Mucosa of rectum (tissue), 2 donors: Measurements from ENCODE around the gene ST8SIA4.
"Not testable (repeated sequence)": the region's sequence is repeated elsewhere in the genome, so short reads cannot be mapped to it uniquely, and the experiment has no call there.

Experiments used
- H3K27ac ChIP-seq, 2 donors: one replicate each; pipeline ENCODE4 v1.7.0; 2013; ENCODE audit warnings: inconsistent platforms in 2 of 2, low read depth in 2 of 2, low read length in 2 of 2
- H3K27me3 ChIP-seq, 2 donors: one replicate each; pipeline ENCODE4 v1.7.0; 2013; ENCODE audit warnings: low read length in 2 of 2; ENCODE audit not compliant: control insufficient read depth in 2 of 2, insufficient read depth in 2 of 2
- H3K36me3 ChIP-seq, 2 donors: one replicate each; pipeline ENCODE4 v1.7.0; 2013; ENCODE audit warnings: low read length in 2 of 2; ENCODE audit not compliant: control insufficient read depth in 2 of 2, insufficient read depth in 2 of 2
- H3K4me1 ChIP-seq, 2 donors: one replicate each; pipeline ENCODE4 v1.7.0; 2013; ENCODE audit warnings: low read length in 2 of 2, mild to moderate bottlenecking in 1 of 2; ENCODE audit not compliant: control insufficient read depth in 2 of 2, insufficient read depth in 2 of 2
- H3K4me3 ChIP-seq, 2 donors: one replicate each; pipeline ENCODE4 v1.7.0; 2013; ENCODE audit warnings: low read length in 2 of 2
- H3K9ac ChIP-seq, 2 donors: one replicate each; pipeline ENCODE4 v1.7.0; 2013; ENCODE audit warnings: low read length in 2 of 2, low read depth in 1 of 2, mild to moderate bottlenecking in 1 of 2
- H3K9me3 ChIP-seq, 2 donors: one replicate each; pipeline ENCODE4 v1.7.0; 2013; ENCODE audit warnings: low read length in 2 of 2; ENCODE audit not compliant: control insufficient read depth in 2 of 2
- donor health status: healthy.
- donor health status: Normal muscosa, but diverticular disease.

ST8SIA4 gene

DNA sequence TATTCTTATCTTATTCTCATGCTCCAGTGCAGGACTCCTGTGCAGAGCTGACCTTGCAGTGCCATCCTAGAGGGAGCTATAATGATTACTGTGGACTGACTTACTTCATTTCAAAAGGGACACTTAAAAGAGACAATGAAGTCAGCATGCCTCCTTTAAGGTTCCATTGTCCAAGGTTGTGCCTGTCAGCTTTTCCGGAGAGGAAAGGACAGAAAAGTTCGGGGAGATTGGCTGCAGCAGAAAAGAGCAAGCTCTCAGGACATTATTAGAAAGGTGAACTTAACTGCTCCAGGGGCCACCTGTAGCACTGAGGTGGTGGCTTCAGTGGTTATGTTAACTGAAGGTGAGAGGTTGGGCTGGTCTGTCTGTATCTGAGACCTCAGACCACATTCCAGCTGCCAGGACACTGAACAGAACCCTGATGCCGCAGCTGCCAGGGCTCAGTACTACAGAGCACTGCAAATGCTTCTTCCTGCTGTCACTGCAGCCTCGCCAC lies 112.9 kb downstream of the ST8SIA4 start:
- Histone ChIP-seq H3K27me3 (no peaks in the 10 kb centered on the region), H3K36me3 (no peaks in the 10 kb centered on the region), H3K27ac (no peak overlapping the region), H3K9ac (no peak overlapping the region), H3K4me1 (no peaks in the 10 kb centered on the region), H3K4me3 (no peak overlapping the region), H3K9me3 (no peaks in the 10 kb centered on the region)

DNA sequence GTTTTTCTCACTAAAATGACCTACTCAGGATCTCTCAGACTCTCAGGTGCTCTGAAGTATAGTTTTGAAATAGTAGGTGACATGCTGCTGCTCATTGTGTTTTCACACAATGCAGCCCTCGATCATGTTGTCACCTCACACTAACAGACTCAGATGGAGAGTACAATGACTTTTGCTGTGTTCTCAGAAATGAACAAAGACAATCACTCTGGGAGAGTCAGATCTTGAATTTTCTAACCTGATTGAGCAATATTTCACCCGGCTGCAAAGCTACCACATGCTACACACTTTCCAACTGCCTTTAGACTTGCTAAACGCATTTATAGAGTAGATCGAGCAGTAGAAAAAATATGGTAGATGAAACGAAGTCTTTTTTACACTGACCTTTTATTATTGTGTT lies 113.4 kb downstream of the ST8SIA4 start:
- no peak overlapping the region for H3K9ac ChIP-seq
- no peaks in the 10 kb centered on the region for H3K4me1 ChIP-seq
- no peaks in the 10 kb centered on the region for H3K9me3 ChIP-seq
- no peaks in the 10 kb centered on the region for H3K27me3 ChIP-seq
- H3K27ac ChIP-seq: no peak overlapping the region
- no peak overlapping the region for H3K4me3 ChIP-seq
- H3K36me3 ChIP-seq: no peaks in the 10 kb centered on the region

DNA sequence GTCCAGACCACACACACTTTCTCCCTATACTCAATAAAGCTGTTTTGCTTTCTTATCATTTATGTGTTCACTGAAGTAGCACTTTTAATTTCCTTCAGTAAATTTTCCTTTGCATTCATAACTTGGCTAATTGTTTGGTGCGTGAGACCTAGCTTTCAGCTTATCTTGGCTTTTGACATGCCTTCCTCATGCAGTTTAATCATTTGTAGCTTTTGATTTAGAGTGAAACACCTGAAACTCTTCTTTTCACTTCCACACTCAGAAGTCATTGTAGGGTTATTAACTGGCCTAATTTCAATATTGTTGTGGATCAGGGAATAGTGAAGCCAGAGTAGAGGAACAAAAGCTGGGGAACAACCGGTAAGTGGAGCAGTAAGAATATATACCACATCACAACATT lies 114.7 kb downstream of the ST8SIA4 start:
- no peaks in the 10 kb centered on the region for H3K27me3 ChIP-seq
- no peak overlapping the region for H3K4me3 ChIP-seq
- no peaks in the 10 kb centered on the region for H3K9me3 ChIP-seq
- no peak overlapping the region for H3K27ac ChIP-seq
- no peaks in the 10 kb centered on the region for H3K4me1 ChIP-seq
- H3K9ac ChIP-seq: no peak overlapping the region
- H3K36me3 ChIP-seq: no peaks in the 10 kb centered on the region

DNA sequence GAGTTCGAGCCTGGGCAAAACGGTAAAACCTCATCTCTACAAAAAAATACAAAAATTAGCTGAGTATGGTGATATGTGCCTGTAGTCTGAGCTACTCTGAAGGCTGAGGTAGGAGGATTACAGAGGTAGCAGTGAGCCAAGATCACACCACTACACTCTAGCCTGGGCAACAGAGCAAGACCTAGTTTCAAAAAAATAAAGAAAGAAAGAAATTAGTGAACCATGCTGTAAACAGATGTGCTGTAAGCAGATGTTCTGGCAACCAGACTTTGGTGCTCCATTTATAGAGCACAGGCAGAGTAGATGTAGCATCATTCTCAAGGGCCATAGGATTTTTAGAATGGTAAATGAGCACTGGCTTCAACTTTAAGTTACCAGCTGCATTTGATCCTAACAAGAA lies 115.4 kb downstream of the ST8SIA4 start:
- Histone ChIP-seq H3K27me3 (no peaks in the 10 kb centered on the region), H3K27ac (no peak overlapping the region), H3K9ac (no peak overlapping the region), H3K36me3 (no peaks in the 10 kb centered on the region), H3K4me3 (no peak overlapping the region), H3K4me1 (no peaks in the 10 kb centered on the region), H3K9me3 (no peaks in the 10 kb centered on the region)

DNA sequence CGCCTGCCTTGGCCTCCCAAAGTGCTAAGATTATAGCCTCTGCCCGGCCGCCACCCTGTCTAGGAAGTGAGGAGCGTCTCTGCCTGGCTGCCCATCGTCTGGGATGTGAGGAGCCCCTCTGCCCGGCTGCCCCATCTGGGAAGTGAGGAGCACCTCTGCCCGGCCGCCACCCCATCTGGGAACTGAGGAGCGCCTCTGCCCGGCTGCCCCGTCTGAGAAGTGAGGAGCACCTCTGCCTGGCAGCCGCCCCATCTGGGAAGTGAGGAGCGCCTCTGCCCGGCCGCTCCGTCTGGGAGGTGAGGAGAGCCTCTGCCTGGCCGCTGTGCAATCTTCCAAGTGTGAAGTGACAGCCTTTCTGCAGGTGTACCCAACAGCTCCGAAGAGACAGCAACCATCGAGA lies 117.5 kb downstream of the ST8SIA4 start:
- not testable (repeated sequence) for H3K27me3 ChIP-seq, H3K27ac ChIP-seq, H3K4me3 ChIP-seq, H3K9ac ChIP-seq, H3K4me1 ChIP-seq, H3K9me3 ChIP-seq, H3K36me3 ChIP-seq

DNA sequence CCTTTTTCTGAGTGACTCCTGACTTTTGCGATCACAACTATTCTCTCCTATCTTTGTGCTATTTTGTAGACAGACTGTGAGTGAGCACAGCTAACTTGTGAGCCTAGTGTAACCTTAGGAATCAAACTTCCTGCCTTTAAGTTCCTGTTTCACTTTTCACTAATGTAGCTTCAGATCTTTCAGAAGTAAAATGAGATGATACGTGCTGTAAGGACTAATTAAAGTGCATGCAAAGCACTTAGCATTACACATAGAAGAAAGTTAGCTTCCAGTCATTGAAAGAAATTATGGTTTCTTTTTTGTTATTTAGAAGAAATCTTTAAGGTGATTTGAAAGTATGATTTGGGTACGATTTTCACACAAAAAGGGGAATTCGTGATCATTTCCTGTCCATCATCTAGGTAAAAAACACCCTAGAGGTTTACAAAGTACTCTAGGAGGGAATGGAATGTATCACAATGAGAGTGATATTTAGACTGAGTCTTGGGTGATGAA lies 122.7 kb downstream of the ST8SIA4 start:
- Histone ChIP-seq H3K27ac (peak overlapping the region in 1 of 2 donors; percentile 26), H3K4me3 (no peak overlapping the region), H3K9ac (no peak overlapping the region), H3K36me3 (no peaks in the 10 kb centered on the region), H3K27me3 (no peaks in the 10 kb centered on the region), H3K9me3 (no peaks in the 10 kb centered on the region), H3K4me1 (no peaks in the 10 kb centered on the region)

DNA sequence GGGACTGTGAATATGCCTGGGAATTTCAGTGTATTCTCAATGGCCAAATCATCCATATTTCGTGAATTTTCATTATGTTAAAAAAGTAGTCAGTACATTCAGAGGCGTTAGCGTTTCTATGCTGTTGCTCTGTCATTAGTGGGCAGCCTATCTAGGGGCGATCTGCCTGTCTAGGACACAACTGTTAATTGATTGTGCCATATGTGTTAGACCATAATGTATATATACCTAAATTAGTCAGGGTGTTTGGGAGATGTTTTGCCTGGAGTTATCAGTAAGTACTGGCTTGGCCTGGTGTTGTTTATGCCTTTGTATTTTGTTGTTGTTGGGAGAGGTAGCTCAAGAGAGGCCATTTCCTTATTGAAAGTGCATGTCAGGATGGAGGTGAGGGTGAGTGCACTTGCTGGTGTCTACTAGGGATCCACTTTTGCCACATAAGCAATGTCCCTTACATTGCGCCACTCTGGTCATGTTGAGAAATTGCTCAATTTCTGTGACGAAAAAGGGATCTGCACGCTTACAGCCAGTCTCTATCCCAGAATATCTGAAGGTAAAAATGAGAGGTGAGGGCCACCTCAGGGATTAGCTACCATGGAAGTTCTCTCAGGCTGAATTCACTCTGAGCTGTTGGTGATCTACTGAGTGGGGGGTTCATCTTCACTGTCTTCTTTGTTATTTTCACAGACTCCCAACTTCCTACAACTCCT lies 123.3 kb downstream of the ST8SIA4 start:
- Histone ChIP-seq H3K27me3 (no peaks in the 10 kb centered on the region), H3K9me3 (no peaks in the 10 kb centered on the region), H3K36me3 (no peaks in the 10 kb centered on the region), H3K27ac (peak overlapping the region in 1 of 2 donors; percentile 26), H3K4me3 (no peak overlapping the region), H3K4me1 (no peaks in the 10 kb centered on the region), H3K9ac (no peak overlapping the region)

DNA sequence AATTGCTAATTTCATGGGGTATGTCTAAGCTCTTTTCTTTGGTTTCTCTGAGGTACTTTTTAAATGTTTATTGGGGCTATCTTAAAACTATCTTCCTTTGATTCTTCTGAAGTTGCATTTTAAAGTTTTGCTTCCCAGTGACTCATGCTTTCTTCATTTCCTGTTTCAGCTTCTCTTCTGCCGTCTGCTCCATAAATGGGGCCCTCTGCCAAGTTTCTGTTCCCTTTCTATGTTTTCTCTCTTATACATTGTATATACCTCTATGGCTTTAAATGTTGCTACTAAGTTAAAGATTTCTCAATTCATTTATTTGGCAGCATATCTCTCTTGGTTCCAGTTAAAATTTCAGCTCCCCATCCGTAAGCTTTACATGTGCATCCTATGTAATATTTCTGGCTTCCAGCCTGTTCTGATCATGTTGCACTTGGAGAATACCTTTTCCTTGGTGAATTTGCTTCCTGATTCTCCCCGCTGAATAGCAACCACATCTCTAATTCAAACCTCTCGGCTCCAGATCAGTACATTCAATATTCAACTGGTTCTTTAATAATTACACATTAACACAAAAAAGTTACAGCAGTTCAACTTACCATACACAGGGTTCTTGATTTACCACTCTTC lies 125.3 kb downstream of the ST8SIA4 start:
- Histone ChIP-seq H3K36me3 (no peaks in the 10 kb centered on the region), H3K4me1 (no peaks in the 10 kb centered on the region), H3K9me3 (no peaks in the 10 kb centered on the region), H3K27me3 (no peaks in the 10 kb centered on the region), H3K27ac (no peak overlapping the region), H3K9ac (no peak overlapping the region), H3K4me3 (peak overlapping the region; percentile 26 to 34)

DNA sequence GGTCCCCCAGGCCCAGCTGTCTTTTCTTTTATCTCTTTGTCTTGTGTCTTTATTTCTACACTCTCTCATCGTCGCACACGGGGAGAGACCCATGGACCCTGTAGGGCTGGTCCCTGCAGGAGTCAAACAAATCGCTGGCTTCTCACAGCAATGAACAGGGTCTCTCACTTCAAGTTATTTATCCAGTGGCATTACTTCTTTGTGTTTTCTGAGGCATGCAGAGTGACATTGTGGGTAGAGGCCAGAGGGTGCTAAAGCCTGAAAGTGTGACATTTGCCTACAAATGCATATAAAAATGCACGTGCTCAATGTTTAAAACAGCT lies 127.6 kb downstream of the ST8SIA4 start:
- H3K27me3 ChIP-seq: no peaks in the 10 kb centered on the region
- H3K9ac ChIP-seq: no peak overlapping the region
- no peaks in the 10 kb centered on the region for H3K36me3 ChIP-seq
- H3K4me3 ChIP-seq: no peak overlapping the region
- H3K27ac ChIP-seq: no peak overlapping the region
- H3K4me1 ChIP-seq: no peaks in the 10 kb centered on the region
- no peaks in the 10 kb centered on the region for H3K9me3 ChIP-seq

DNA sequence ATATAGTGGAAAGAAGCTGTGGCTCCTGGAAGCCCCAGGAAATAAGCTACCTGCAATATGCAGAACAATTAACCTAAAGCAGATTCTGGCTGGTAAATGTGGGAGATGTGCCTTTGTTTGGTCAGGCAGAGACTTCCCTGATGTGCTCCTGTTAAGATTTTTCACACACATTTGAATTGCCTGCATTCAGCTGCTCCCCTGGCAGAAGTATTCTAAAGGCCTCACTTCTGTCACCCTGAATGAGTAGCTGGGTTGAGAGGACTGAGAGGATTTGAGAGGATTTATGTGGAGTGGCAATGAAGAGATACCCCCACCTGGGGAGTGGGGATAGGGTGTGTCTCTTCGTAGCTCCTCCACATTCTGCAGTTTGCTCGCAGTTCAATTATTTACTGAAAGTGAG lies 130.5 kb downstream of the ST8SIA4 start:
- Histone ChIP-seq H3K27ac (no peak overlapping the region), H3K27me3 (no peaks in the 10 kb centered on the region), H3K4me1 (no peaks in the 10 kb centered on the region), H3K9ac (no peak overlapping the region), H3K9me3 (no peaks in the 10 kb centered on the region), H3K4me3 (no peak overlapping the region), H3K36me3 (no peaks in the 10 kb centered on the region)
